ENCODE measurements around the gene EFCAB6. TPM values are rescaled to one million over a fixed set of nuclear protein-coding genes. Genes with fewer than 3 reads are reported as not detected.

EFCAB6 gene
- total RNA-seq, 1 experiment from 2014 or later = 0.94 TPM

DNA sequence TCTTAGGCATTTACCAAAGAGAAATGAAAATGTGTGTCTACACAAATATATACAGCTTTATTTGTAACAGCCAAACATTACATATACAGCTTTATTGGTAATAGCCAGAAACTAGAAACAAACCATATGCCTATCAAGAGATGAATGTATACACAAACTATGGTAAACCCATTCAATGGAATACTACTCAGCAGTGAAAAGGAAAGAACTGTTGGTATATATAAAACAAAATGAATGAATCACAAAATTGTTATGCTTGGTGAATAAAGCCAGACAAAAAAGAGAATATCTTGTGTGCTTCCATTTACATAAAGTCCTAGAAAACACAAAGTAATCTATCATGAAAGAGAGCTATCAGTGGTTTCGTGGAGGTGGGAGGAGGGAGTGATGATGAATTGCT lies 142.9 kb downstream of the EFCAB6 start (continued):
- TF ChIP-seq, protein P1, sequence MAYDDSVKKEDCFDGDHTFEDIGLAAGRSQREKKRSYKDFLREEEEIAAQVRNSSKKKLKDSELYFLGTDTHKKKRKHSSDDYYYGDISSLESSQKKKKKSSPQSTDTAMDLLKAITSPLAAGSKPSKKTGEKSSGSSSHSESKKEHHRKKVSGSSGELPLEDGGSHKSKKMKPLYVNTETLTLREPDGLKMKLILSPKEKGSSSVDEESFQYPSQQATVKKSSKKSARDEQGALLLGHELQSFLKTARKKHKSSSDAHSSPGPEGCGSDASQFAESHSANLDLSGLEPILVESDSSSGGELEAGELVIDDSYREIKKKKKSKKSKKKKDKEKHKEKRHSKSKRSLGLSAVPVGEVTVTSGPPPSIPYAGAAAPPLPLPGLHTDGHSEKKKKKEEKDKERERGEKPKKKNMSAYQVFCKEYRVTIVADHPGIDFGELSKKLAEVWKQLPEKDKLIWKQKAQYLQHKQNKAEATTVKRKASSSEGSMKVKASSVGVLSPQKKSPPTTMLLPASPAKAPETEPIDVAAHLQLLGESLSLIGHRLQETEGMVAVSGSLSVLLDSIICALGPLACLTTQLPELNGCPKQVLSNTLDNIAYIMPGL (CRISPR knock-in tag; IDR thresholded peaks at IDR 0.05) = no peak
- TF ChIP-seq NR2C2 (CRISPR knock-in tag; IDR thresholded peaks at IDR 0.05) (no peak), SOX15 (CRISPR knock-in tag; IDR thresholded peaks at IDR 0.05) (no peak), ATF1 (CRISPR knock-in tag; IDR thresholded peaks at IDR 0.05) (no peak), ATF3 (CRISPR knock-in tag; conservative IDR thresholded peaks at IDR 0.05) (no peak), NR3C1 (CRISPR knock-in tag; conservative IDR thresholded peaks at IDR 0.05; ENCODE audit: low read depth) (no peak), ZNF138 (CRISPR knock-in tag; conservative IDR thresholded peaks at IDR 0.05) (no peak), SP1 (CRISPR knock-in tag; conservative IDR thresholded peaks at IDR 0.05) (no peak)
- TF ChIP-seq, protein P2, sequence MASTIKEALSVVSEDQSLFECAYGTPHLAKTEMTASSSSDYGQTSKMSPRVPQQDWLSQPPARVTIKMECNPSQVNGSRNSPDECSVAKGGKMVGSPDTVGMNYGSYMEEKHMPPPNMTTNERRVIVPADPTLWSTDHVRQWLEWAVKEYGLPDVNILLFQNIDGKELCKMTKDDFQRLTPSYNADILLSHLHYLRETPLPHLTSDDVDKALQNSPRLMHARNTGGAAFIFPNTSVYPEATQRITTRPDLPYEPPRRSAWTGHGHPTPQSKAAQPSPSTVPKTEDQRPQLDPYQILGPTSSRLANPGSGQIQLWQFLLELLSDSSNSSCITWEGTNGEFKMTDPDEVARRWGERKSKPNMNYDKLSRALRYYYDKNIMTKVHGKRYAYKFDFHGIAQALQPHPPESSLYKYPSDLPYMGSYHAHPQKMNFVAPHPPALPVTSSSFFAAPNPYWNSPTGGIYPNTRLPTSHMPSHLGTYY (CRISPR knock-in tag; IDR thresholded peaks at IDR 0.05) = no peak

DNA sequence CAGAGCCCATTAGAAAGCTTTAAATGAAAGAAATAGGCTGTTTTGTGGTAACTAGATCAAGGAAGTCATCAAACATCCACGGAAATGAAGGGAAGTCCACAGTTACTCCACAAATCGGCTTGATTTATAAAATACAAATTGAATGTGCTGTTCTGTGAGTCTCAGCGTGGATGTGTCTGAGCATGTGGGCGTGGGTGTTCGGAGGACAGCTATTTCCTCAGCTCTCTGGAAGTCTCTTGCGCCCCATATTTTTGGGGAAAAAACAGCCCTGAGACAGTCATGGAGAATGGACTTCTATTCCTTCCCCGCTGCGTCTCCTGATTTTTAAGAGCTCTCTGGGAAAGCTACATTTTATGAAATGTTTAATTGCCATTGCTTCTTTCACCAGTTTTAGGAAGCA lies 144.4 kb downstream of the EFCAB6 start:
- CTCF ChIA-PET = interaction anchor here (0.7 kb wide), 2 partner anchors 215 to 240 kb away, joined by 3 read pairs; no protein-coding TSS in a partner anchor
- ATAC-seq (no peak), DNase-seq (ENCODE audit: low spot score) (no peak)
- H3K9me3 Mint-ChIP-seq = peaks cover 8% of the 10 kb centered on the region
- no peaks in the 10 kb centered on the region for H3K27me3 Mint-ChIP-seq (ENCODE audit: low read depth)
- H3K27ac Mint-ChIP-seq = no peak overlapping the region
- no peak for TF ChIP-seq ZSCAN18 (CRISPR knock-in tag; IDR thresholded peaks at IDR 0.05)
- no peak for TF ChIP-seq EMX1 (CRISPR knock-in tag; IDR thresholded peaks at IDR 0.05)
- no peak for TF ChIP-seq ZNF281 (CRISPR knock-in tag; IDR thresholded peaks at IDR 0.05)
- TF ChIP-seq ZNF138 (CRISPR knock-in tag; conservative IDR thresholded peaks at IDR 0.05) = no peak
- TF ChIP-seq, protein P3, sequence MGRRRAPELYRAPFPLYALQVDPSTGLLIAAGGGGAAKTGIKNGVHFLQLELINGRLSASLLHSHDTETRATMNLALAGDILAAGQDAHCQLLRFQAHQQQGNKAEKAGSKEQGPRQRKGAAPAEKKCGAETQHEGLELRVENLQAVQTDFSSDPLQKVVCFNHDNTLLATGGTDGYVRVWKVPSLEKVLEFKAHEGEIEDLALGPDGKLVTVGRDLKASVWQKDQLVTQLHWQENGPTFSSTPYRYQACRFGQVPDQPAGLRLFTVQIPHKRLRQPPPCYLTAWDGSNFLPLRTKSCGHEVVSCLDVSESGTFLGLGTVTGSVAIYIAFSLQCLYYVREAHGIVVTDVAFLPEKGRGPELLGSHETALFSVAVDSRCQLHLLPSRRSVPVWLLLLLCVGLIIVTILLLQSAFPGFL (CRISPR knock-in tag; IDR thresholded peaks at IDR 0.05; ENCODE audit: borderline replicate concordance) = no peak
- no peak for TF ChIP-seq KAT7 (CRISPR knock-in tag; IDR thresholded peaks at IDR 0.05; ENCODE audit: borderline replicate concordance)
- POLR2A ChIA-PET = no interaction called here
- peaks cover 5% of the 10 kb centered on the region for H3K4me1 Mint-ChIP-seq
- no peaks in the 10 kb centered on the region for H3K36me3 Mint-ChIP-seq
- H3K4me3 Mint-ChIP-seq = no peak overlapping the region

- Mint-ChIP-seq H3K27ac (no peak overlapping the region), H3K9me3 (peaks cover 8% of the 10 kb centered on the region)
- POLR2A ChIA-PET = interaction anchor here (0.6 kb wide), 1 partner anchor 171 kb away, joined by 6 read pairs; no protein-coding TSS in a partner anchor
- TF ChIP-seq ATF2 (CRISPR knock-in tag; IDR thresholded peaks at IDR 0.05; ENCODE audit: borderline replicate concordance, low read depth) (no peak), CBFB (CRISPR knock-in tag; IDR thresholded peaks at IDR 0.05; ENCODE audit: low read depth) (no peak), SOX15 (CRISPR knock-in tag; IDR thresholded peaks at IDR 0.05) (no peak), TCF7 (CRISPR knock-in tag; IDR thresholded peaks at IDR 0.05; ENCODE audit: low read depth) (no peak), ZNF671 (CRISPR knock-in tag; IDR thresholded peaks at IDR 0.05) (no peak)
- TF ChIP-seq, protein P1 (CRISPR knock-in tag; IDR thresholded peaks at IDR 0.05) = no peak
- TF ChIP-seq, protein P4, sequence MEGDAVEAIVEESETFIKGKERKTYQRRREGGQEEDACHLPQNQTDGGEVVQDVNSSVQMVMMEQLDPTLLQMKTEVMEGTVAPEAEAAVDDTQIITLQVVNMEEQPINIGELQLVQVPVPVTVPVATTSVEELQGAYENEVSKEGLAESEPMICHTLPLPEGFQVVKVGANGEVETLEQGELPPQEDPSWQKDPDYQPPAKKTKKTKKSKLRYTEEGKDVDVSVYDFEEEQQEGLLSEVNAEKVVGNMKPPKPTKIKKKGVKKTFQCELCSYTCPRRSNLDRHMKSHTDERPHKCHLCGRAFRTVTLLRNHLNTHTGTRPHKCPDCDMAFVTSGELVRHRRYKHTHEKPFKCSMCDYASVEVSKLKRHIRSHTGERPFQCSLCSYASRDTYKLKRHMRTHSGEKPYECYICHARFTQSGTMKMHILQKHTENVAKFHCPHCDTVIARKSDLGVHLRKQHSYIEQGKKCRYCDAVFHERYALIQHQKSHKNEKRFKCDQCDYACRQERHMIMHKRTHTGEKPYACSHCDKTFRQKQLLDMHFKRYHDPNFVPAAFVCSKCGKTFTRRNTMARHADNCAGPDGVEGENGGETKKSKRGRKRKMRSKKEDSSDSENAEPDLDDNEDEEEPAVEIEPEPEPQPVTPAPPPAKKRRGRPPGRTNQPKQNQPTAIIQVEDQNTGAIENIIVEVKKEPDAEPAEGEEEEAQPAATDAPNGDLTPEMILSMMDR (IDR thresholded peaks at IDR 0.05) = no peak
Observed at GRCh38 chr22:43666457-43666856, 145.6 kb downstream of the EFCAB6 start.

More at GRCh38 chr22:43666457-43666856, 145.6 kb downstream of the EFCAB6 start:
- ATAC-seq (no peak), DNase-seq (ENCODE audit: low spot score) (no peak)
- CTCF ChIA-PET = interaction anchor here (0.6 kb wide), 1 partner anchor 40 kb away, joined by 3 read pairs; no protein-coding TSS in a partner anchor
- Mint-ChIP-seq H3K36me3 (no peaks in the 10 kb centered on the region), H3K4me3 (no peak overlapping the region), H3K4me1 (peaks cover 11% of the 10 kb centered on the region), H3K27me3 (ENCODE audit: low read depth) (no peaks in the 10 kb centered on the region)
